A673 (cell line): ENCODE results near the gene PPCDC. TPM values are rescaled to one million over a fixed set of nuclear protein-coding genes. Genes with fewer than 3 reads are reported as not detected.
A peak's percentile ranks its signal among the peaks of the same experiment; 100 is the strongest.

Experiments
- BruUV-seq: library from RNA; stranded (reverse); fragments of 400-500 nt; replicated peaks from 2 replicates; lab custom pipeline; 2021; lab: Mats Ljungman, UMichigan
- CTCF ChIA-PET: fragments of 300-600 bp; sonication (Branson Sonifier 250); formaldehyde crosslinking; loops from one replicate; lab custom pipeline; 2022; ENCODE audit warnings: antibody characterized with exemption; lab: Charles Lee
- POLR2A ChIA-PET: fragments of 300-600 bp; sonication (Branson Sonifier 250); formaldehyde crosslinking; loops from one replicate; lab custom pipeline; 2022; ENCODE audit warnings: antibody characterized with exemption; ENCODE audit not compliant: low non-redundant PET; lab: Charles Lee
- DNase-seq: peaks from one replicate; pipeline ENCODE4 v3.0.0-alpha.2; 2015; ENCODE audit warnings: low spot score
- H3K27ac ChIP-seq: fragments of 200-600 bp; sonication (generic); 2 replicates; pipeline ENCODE4 v1.5.1; 2016; ENCODE audit warnings: mixed run types, low read depth, mild to moderate bottlenecking, mixed read lengths, antibody characterized with exemption, low read length; ENCODE audit not compliant: poor library complexity, severe bottlenecking
- H3K27me3 ChIP-seq: fragments of 200-600 bp; sonication (generic); replicated peaks from 2 replicates; pipeline ENCODE4 v1.6.1; 2017; ENCODE audit warnings: mixed run types, low read depth, mild to moderate bottlenecking, mixed read lengths, antibody characterized with exemption, low read length; ENCODE audit not compliant: insufficient read depth, poor library complexity
- H3K36me3 ChIP-seq: fragments of 200-600 bp; sonication (generic); 2 replicates; pipeline ENCODE4 v1.6.1; 2016; ENCODE audit warnings: mixed run types, mild to moderate bottlenecking, mixed read lengths, antibody characterized with exemption, low read length; ENCODE audit not compliant: insufficient read depth, poor library complexity, severe bottlenecking
- H3K4me1 ChIP-seq: fragments of 200-600 bp; sonication (generic); 2 replicates; pipeline ENCODE4 v1.6.1; 2017; ENCODE audit warnings: mixed run types, mild to moderate bottlenecking, mixed read lengths, antibody characterized with exemption, low read length; ENCODE audit not compliant: insufficient read depth, poor library complexity, severe bottlenecking
- H3K4me3 ChIP-seq: fragments of 200-600 bp; sonication (generic); 2 replicates; pipeline ENCODE4 v1.5.1; 2016; ENCODE audit warnings: low read depth, mixed run types, mild to moderate bottlenecking, mixed read lengths, low read length; ENCODE audit not compliant: poor library complexity, severe bottlenecking
- H3K9me3 ChIP-seq: fragments of 200-600 bp; sonication (generic); 2 replicates; pipeline ENCODE4 v1.6.1; 2016; ENCODE audit warnings: mixed run types, low read depth, mild to moderate bottlenecking, mixed read lengths, antibody characterized with exemption, low read length; ENCODE audit not compliant: poor library complexity, severe bottlenecking
- CTCF ChIP-seq: fragments of 300-800, 200-600 bp; sonication (generic); conservative IDR thresholded peaks from 2 replicates; pipeline ENCODE4 v1.5.1; 2017; ENCODE audit warnings: low read depth, mild to moderate bottlenecking, antibody characterized with exemption, low read length, moderate library complexity, mixed read lengths
- EZH2 ChIP-seq: fragments of 200-600 bp; sonication (generic); IDR thresholded peaks from 2 replicates; pipeline ENCODE4 v1.6.1; 2017; ENCODE audit warnings: borderline replicate concordance, low read depth, mild to moderate bottlenecking, mixed read lengths, antibody characterized with exemption, low read length; ENCODE audit not compliant: poor library complexity, severe bottlenecking
- intact Hi-C: fragments of 100-400 bp; cut with micrococcal nuclease; formaldehyde crosslinking; loops from one replicate; pipeline ENCODE4 v1.10.0; 2022; ENCODE audit not compliant: unreplicated experiment
- total RNA-seq: library from RNA; stranded (reverse); gene quantifications from 2 replicates; pipeline ENCODE4 v1.2.3, GENCODE V29; 2021

PPCDC gene
- total RNA-seq, 1 experiment from 2014 or later = 13.3 TPM

- TF ChIP-seq CTCF (no peak), EZH2 (no peak)
- ChIA-PET CTCF (no interaction called here), POLR2A (no interaction called here)
- Histone ChIP-seq H3K4me1 (peaks cover 5% of the 10 kb centered on the region), H3K4me3 (no peak overlapping the region), H3K27ac (no peak overlapping the region), H3K36me3 (no peaks in the 10 kb centered on the region), H3K27me3 (no peaks in the 10 kb centered on the region), H3K9me3 (no peaks in the 10 kb centered on the region)
- no TSS peak for BruUV-seq
- intact Hi-C loops = no loop called here
- peak; percentile 43 for DNase-seq
Measured at GRCh38 chr15:75054172-75054897, 30.9 kb downstream of the PPCDC start.

GRCh38 chr15:75056036-75056435 lies 32.6 kb downstream of the PPCDC start:
- Histone ChIP-seq H3K27ac (no peak overlapping the region), H3K9me3 (no peaks in the 10 kb centered on the region), H3K36me3 (no peaks in the 10 kb centered on the region), H3K4me3 (no peak overlapping the region), H3K27me3 (no peaks in the 10 kb centered on the region), H3K4me1 (peaks cover 5% of the 10 kb centered on the region)
- ChIA-PET POLR2A (no interaction called here), CTCF (no interaction called here)
- no TSS peak for BruUV-seq
- DNase-seq = no peak
- intact Hi-C loops = no loop called here
- TF ChIP-seq EZH2 (no peak), CTCF (no peak)

- POLR2A ChIA-PET = no interaction called here
- TF ChIP-seq CTCF (no peak), EZH2 (no peak)
- H3K4me1 ChIP-seq = peaks cover 5% of the 10 kb centered on the region
- CTCF ChIA-PET = no interaction called here
- H3K27ac ChIP-seq = no peak overlapping the region
- no peaks in the 10 kb centered on the region for H3K9me3 ChIP-seq
- BruUV-seq = no TSS peak
- intact Hi-C loops = no loop called here
- H3K36me3 ChIP-seq = no peaks in the 10 kb centered on the region
- H3K4me3 ChIP-seq = no peak overlapping the region
- DNase-seq = no peak
- H3K27me3 ChIP-seq = no peaks in the 10 kb centered on the region
Measured at GRCh38 chr15:75058127-75058905, 34.9 kb downstream of the PPCDC start.
